ENCODE data around the gene C16orf54.
"Not testable (repeated sequence)": the region's sequence is repeated elsewhere in the genome, so short reads cannot be mapped to it uniquely, and the experiment has no call there.

Gene C16orf54

DNA sequence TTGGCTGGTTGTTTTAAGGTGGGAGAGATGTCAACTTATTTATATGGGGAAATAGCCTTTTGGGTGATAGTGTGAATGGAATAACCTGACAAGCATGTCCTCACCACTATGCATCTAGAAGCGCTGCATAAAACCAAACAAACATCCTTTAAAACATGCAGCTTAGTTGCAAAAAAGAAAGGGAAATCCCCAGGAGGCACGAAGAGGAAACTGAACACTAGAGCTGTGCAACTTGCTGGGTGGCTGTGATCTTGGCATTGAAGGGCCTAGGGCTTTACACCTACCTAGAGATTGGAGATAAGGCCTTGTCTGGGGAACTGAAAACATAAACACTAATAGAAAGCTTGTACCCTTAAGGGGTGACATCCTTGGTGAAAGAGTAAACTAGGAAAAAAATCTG lies 7.3 kb downstream of the C16orf54 start:
- DNase-seq, result no peak

DNA sequence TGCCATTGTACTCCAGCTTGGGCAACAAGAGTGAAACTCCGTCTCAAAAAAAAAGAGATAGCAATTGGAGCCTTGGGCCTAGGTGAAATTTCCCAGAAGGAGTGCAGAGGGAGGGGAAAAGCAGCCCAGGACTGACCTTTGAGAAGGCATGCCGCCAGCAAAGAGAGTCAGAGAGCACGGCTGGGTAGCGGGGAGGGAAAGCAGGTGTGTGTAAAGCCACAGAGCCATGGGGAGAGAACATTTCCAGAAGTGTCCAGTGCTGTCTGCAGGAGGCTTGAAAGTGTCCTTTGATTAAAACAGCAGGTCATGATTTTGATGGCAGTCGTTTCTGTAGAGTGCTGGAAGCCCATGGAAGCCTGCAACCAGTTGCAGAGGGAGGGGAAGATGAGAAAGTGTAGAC lies 8.1 kb downstream of the C16orf54 start:
- no peak for DNase-seq

DNA sequence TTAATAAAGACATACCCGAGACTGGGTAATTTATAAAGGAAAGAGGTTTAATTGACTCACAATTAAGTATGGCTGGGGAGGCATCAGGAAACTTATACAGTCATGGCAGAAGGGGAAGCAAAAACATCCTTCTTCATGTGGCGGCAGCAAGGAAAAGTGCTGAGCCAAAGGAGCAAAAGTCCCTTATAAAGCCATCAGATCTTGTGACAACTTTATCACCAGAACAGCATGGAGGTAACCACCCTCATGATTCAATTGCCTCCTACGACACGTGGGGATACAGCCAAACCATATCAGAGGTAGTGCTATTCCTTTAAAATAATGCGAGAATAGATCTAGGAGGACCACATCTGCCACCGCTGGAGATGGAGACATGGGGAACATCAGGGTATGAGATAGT lies 9.0 kb downstream of the C16orf54 start:
- no peak for DNase-seq

DNA sequence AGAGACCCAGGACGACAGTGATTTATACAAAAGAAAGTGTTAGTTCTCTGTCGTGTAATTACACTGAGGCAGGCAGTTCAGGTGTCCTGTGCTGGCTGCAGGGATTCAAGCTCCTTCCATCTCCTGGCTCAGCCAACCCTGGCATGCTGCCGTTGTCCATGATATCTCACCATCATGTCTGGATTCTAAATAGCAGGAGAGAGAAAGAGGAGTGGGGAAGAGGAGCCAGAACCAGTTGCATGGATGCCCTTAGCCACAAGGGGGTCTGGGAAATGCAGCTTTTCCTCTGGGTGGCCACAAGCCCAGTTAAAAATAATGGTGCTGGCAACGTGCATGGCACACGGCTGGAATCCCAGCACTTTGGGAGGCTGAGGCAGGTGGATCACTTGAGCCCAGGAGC lies 9.7 kb downstream of the C16orf54 start:
- DNase-seq, result no peak

DNA sequence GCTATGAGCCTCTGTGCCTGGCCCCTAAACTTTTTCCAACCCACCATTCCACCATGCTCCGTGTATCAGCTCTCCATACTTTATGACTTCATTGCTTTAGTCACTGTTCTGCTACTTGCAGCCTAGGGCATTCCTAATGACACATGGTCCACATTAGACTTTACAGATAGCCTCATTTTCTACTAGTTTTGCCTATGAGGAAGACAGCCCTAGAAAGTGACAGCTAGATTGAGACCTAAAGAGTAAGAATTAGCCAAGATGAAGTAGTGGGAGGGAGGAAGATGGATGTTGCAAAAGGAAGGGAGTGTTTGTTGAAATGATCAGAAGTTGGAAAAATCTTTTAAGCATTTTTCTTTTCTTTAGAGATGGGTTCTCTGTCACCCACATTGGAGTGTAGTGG lies 11.0 kb downstream of the C16orf54 start:
- DNase-seq, result no peak

DNA sequence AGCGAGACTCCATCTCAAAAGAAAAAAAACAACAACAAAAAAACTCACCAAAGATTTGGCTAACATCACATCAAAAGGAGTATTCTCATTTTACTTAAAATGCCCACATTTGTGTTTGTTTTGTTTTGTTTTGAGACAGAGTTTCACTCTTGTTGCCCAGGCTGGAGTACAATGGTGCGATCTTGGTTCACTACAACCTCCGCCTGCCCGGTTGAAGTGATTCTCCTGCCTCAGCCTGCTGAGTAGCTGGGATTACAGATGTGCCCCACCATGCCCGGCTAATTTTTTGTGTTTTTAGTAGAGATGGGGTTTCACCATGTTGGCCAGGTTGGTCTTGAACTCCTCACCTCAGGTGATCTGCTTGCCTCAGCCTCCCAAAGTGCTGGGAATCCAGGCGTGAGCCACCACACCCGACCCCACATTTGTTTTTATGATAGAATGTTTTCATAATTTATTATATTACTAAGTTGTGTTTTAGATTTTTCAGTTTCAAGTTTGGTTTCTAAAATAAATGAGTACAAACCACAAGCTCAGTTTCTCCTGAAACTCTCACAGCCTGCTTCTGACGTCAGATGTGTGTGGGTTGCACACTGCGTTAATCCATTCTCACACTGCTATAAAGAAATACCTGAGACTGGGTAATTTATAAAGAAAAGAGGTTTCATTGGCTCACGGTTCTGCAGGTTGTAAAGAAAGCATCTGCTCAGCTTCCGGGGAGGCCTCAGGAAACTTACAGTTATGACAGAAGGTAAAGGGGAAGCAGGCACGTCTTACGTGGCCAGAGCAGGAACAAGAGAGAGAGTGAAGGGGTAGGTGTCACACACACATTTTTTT lies 13.8 kb downstream of the C16orf54 start:
- not testable (repeated sequence) for DNase-seq

DNA sequence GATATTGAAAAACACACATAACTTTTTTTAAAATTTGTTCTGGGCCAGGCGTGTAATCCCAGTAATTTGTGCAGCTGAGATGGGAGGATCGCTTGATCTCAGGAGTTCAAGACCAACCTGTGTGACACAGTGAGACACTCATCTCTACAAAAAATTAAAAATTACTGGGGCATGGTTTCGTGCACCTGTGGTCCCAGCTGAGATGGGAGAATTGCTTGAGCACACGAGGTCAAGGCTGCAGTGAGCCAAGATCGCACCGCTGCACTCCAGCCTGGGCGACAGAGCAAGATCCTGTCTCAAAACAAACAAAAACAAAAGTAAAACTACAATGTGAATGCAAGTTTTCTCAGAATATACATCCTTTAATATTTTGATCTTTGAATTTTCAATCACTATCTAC lies 15.1 kb downstream of the C16orf54 start:
- no peak for DNase-seq

DNA sequence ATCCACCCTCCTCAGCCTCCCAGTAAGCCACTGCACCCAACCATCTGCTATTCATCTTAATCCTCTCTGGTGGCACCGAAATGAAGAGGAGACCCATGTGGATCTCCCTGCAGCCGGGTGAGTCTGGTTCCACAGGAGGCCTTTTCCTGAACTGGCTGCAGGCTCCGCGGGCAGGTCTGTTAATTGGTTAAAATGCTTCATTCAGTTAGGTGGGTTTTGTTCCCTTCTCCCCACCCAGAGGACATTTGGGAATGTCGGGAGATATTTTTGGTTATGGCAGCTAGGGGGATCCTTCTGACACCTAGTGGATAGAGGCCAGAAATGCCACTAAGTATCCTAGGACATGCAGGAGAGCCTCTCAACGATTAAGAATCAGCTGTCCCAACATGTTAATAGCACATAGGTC lies 16.7 kb downstream of the C16orf54 start:
- DNase-seq, result no peak

DNA sequence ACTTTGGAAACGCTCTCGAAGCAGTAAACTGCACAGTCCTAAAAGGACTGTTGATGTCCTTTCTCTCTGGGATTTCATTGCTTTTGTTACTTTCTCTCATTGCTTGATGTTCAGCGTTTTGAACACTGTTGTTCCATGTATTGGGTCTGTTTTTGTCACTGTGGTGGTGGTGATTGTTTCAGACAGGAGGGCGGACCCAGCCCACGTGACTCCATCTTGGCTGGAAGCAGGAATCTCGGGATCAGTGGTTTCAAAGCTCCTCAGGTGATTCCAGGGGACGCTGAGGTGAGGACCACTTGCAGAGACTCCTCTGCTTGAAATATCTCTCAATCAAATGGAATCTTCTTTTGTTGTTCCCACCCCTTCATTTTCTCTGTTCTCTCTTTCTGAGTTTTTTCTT lies 18.3 kb downstream of the C16orf54 start:
- DNase-seq, result no peak

DNA sequence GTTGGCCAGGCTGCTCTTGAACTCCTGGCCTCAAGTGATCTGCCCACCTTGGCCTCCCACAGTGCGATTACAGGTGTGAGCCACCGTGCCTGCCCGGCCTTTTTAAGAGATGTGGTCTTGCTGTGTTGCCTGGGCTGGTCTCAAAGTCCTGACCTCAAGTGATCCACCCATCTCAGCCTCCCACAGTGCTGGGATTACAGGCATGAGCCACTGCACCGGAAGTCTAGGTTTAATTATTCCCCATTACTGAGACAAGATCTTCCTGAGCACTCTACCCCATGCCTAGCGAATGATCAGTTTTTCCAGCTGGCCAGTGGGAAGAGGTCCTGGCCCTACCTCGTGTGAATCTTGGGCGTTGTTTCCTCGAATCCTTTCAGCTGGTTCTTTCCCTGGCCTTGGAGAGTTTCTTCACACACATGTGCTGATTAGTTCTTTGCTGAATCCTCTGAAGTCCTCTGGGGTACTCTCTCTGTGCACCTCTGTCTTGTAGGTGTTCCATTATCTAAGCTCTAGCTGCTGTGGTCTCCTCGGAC lies 18.9 kb downstream of the C16orf54 start:
- no peak for DNase-seq

DNA sequence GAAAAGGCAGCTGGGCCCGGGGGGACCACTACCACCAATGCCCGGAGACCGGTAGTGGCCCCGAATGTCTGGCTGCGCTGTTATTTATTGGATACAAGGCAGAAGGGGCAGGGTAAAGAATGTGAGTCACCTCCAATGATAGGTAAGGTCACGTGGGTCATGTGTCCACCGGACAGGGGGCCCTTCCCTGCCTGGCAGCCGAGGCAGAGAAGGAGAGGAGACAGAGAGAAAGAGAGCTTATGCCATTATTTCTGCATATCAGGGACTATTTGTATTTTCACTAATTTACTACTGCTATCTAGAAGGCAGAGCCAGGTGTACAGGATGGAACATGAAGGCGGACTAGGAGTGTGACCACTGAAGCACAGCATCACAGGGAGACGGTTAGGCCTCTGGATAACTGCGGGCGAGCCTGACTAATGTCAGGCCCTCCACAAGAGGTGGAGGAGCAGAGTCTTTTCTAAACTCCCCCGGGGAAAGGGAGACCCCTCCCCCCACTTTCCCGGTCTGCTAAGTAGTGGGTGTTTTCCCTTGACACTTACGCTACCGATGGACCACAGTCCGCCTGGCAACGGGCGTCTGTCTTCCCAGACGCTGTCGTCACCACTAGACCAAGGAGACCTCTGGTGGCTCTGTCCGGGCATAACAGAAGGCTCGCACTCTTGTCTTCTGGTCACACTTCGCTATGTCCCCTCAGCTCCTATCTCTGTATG lies 24.5 kb downstream of the C16orf54 start:
- not testable (repeated sequence) for DNase-seq

DNA sequence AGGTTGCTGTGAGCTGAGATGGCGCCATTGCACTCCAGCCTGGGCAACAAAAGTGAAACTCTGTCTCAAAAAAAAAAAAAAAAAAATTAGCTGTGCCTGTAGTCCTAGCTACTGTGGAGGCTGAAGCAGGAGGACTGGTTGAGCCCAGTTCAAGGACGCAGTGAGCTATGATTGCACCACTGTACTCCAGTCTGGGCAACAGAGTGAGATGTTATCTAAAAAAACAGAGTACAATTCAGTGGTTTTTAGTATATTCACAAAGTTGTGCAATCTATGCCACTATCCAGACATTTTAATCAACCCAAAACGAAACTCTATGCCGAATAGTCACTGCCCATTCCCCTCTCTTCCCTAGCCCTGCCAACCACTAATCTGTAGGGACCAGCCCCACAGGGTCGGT lies 25.1 kb downstream of the C16orf54 start:
- no peak for DNase-seq

DNA sequence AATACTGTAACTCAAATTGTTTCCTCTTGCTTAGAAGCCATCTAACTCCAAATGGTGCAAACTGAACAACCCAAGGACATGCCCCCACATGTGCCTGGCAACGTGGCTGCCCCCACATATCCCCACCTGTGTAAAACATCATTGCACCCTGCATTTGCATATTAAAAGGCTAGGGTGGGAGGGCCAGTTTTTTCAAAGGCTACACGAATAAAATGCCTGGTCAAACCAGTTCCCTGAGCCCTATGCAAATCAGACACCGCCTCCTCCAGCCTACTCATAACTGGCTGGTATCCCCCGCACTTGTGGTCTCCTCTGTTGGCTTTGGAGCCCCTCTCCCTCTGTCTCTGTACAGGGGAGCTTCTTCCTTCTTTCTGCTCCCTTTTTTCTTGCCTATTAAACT lies 26.7 kb downstream of the C16orf54 start:
- DNase-seq, result no peak

DNA sequence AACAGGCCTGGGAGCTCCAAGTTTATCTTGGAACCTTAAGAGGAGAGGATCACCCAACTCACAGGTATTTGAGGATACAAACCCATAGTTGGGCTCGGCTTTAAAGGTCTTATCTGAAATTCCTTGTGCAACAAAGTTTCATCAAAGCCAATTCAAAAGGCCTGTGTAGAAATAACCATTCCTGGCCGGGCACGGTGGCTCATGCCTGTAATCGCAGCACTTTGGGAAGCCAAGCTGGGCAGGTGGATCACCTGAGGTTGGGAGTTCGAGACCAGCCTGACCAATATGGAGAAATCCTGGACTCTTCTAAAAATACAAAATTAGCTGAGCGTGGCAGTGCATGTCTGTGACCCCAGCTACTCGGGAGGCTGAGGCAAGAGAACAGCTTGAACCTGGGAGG lies 28.7 kb downstream of the C16orf54 start:
- DNase-seq, result no peak

DNA sequence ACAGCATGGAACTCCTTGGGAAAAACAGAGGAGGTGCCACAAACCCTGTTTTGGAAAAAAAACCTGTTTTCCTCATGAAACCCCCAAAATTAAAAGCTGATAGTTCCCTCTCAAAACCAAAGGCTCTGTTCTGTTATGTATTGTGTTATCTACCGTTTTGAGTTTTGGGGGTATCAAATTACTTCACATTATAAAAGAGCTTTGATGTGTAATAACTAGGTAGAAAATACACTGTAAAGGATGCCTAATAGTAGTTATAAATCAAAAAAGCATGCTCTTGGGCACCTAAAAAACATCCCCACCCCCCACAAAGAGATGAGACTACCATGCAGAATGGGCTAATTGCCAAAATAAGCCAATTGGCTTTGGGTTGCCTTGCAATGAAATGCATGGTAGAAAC lies 30.8 kb downstream of the C16orf54 start:
- DNase-seq, result no peak

DNA sequence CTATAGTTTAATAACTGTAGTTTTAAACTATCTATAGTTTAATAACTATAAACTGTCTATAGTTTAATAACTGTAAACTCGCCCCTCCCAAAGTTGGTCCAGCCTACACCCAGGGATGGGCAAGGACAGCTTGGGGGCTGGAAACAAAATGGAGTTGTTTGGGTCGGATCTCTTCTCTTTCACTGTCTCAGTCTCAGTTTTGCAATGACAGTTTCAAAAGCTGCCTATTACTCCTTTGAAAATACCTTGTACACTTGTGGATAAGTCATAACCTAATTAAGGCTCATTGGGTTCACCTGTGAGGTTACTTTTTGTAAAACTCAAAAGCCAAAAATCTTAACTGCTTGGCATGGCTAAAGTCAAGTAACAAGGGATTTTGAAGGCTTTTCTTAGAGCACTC lies 31.4 kb downstream of the C16orf54 start:
- no peak for DNase-seq

DNA sequence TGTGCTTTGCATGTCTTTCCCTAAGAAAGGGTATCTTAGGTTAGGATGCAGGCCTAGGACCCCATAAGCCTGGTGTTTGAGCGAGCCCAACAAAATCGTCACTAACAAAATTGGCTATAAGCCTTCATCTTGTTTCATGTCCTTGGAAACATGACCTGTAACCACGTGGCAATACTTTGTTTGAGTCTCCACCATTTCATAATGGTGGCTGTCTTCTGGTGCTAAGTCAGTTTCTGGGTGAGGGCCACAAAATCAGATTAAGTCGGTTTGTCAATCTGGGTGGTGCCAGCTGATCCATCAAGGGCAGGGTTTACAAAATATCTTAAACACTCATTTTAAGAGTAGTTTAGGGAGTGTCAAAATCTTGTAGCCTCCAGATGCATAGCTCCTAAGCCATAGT lies 33.0 kb downstream of the C16orf54 start:
- no peak for DNase-seq

DNA sequence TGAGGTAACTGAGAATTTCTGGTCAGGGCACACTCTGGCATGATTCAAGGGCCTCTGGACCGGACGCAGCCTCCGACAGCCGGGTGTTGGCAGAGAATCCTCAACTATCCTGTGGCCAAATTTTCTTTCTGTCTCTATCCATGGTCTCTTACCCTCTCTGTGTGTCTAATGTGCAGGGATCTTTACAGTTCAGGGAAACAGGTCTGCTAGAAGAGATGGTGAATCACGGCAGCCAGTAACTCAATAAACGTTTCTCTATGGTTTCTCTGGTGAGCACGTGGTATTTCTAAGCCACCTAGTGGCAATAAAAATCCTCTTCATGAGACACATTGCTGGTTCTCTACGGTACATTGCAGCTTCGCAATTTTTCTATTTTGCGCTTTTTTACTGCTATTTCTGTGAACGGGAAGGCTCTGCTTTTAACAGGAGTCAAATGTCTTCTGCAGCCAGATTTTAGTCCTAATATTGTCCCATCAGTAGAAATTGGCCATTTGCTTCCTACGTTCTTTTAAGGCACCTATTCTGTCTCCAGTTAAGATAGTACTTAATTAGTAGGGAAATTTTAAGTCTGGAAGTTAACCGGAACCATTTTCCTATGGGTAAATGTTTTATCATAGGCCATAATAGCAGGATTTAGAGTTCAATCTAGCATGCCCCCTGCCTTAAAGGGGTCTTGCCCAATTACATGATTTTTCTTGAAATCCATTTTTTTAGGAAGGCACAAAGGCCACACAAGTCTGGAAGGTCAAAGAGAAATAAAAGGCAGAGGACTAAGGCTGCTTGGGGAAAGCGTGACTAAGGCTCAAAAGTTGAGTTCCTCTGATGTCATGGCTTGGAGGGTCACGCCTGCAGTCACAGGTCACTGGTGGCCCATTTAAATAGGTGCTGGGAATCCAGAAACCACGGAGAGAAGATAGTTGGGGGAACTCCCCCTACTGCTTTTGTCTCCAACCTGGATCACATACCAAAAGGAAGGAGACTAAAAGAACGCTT lies 35.3 kb downstream of the C16orf54 start:
- DNase-seq, result no peak

DNA sequence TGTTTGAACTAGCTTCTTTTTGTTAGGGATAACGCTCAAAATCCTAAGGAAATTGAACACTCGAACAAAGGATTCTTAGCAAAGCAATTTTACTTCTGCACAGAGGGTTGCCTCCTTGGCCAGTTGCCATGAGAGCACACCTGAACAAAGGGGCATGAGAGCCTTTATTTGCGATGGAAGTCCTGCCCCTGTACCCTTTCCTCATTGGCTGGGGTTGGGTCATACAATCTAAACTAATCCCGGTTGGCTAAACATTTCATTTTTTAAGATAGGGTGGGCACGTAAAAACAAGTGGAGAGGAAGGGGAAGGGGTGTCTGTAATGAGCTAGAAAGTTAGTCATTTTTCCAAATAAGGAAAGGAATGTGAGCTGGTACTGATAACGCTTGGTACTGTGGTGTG lies 36.1 kb downstream of the C16orf54 start:
- DNase-seq, result not testable (repeated sequence)

DNA sequence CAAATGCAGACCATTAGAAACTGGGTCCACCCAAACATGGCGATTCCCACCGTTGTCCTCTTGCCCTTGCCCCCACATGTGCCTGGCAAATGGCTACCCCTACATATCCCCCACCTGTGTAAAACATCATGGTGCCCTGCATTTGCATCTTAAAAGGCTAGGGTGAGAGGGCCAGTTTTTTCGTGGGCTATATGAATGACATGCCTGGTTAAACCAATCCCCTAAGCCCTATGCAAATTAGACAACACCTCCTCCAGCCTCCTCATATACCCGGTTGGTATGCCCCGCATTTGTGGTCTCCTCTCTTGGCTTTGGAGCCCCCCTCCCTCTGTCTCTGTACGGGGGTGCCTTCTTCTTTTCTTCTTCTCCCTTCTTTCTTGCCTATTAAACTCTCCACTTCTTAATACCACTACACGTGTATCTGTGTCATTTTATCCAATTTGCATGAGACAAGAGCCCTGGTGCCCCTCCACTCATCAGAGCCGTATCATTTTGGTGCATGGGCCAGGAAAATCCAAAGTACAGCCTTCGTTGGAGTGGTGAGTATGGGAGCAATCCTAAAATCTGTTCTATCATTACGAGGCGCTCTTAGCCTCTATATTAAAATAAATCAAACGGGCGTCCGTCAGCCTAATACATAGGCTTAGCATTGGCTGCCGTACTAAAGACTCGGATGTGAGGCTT lies 36.7 kb downstream of the C16orf54 start:
- no peak for DNase-seq

DNA sequence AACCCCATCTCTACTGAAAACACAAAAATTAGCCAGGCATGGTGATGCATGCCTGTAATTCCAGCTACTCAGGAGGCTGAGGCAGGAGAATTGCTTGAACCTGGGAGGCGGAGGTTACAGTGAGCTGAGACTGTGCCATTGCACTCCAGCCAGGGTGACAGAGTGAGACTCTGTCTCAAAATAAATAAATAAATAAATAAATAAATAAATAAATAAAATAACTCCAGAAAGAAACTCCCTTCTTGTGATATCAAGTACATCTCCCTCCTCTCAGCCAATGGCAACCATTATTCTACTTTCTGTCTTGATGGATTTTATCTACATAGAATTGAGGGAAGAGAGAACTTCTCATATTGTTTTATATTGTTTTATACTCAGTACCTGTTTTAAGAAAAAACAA lies 38.6 kb downstream of the C16orf54 start:
- not testable (repeated sequence) for DNase-seq

DNA sequence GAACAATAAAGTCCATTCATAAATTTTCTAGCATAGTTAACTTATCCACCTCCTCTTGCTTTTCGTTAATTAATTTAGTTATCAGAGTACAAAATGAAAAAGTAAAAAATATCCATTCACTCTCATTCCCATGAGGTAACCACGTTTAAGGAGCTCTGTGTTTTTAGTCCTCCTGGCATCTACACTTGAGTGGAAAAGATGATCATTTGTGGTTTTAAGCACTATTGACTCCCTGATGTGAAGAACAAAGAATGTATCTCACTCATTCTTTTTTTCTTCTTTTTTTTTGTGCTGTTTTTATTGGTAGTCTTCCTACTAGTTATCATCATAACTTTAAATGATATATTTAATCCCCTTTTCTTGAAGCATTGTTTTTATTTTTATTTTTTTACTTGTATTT lies 40.8 kb downstream of the C16orf54 start:
- no peak for DNase-seq

Data from activated gamma-delta T cell (primary cell).